SH-SY5Y (cell line): Measurements from ENCODE around the gene DBH.

Experiments
- GATA2 ChIP-seq: IDR thresholded peaks from 2 replicates; pipeline ENCODE4 v1.6.1; 2011; ENCODE audit warnings: mild to moderate bottlenecking, low read depth, low read length
- GATA3 ChIP-seq: IDR thresholded peaks from 2 replicates; pipeline ENCODE4 v1.6.1; 2011; ENCODE audit warnings: low read depth, mild to moderate bottlenecking, low read length, moderate library complexity

GRCh38 chr9:133616643-133617405 is 19.3 kb upstream of the DBH start:
- TF ChIP-seq GATA2 (no peak), GATA3 (no peak)
